ENCODE data around the gene FRMPD2.

FRMPD2 gene, protein sequence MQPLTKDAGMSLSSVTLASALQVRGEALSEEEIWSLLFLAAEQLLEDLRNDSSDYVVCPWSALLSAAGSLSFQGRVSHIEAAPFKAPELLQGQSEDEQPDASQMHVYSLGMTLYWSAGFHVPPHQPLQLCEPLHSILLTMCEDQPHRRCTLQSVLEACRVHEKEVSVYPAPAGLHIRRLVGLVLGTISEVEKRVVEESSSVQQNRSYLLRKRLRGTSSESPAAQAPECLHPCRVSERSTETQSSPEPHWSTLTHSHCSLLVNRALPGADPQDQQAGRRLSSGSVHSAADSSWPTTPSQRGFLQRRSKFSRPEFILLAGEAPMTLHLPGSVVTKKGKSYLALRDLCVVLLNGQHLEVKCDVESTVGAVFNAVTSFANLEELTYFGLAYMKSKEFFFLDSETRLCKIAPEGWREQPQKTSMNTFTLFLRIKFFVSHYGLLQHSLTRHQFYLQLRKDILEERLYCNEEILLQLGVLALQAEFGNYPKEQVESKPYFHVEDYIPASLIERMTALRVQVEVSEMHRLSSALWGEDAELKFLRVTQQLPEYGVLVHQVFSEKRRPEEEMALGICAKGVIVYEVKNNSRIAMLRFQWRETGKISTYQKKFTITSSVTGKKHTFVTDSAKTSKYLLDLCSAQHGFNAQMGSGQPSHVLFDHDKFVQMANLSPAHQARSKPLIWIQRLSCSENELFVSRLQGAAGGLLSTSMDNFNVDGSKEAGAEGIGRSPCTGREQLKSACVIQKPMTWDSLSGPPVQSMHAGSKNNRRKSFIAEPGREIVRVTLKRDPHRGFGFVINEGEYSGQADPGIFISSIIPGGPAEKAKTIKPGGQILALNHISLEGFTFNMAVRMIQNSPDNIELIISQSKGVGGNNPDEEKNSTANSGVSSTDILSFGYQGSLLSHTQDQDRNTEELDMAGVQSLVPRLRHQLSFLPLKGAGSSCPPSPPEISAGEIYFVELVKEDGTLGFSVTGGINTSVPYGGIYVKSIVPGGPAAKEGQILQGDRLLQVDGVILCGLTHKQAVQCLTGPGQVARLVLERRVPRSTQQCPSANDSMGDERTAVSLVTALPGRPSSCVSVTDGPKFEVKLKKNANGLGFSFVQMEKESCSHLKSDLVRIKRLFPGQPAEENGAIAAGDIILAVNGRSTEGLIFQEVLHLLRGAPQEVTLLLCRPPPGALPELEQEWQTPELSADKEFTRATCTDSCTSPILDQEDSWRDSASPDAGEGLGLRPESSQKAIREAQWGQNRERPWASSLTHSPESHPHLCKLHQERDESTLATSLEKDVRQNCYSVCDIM (N-terminal part only)

DNA sequence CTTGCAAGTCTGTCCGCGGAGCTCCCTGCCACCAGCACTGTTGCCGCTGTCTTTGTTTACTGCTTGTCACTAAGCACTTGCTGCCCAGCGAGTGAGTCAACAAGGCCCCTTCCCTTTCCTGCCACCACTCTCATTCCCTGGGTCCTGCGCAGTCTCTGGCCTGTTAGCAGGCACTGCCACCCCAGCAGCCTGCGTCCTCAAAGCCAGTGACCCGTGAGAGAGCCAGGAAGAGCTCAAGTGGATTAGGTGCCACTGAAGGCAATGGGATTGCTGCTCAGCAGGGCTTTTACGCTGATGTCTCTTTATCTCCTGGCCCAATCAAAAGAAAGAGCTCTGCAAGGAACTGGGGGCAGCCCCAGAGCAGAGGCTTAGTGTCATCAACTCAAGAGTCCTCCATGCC is at the start of gene FRMPD2:
FRMPD2 (minus strand) TSS at position 61 of the 400 bp plus-strand sequence. CDS start 129 bp downstream, outside the sequence.
- no peaks in the 10 kb centered on the region for H4K20me1 ChIP-seq (ENCODE audit: insufficient read depth, low read length)
- no peaks in the 10 kb centered on the region for H3K36me3 ChIP-seq (ENCODE audit: insufficient read depth, low read length)
- no peaks in the 10 kb centered on the region for H3F3A ChIP-seq (ENCODE audit: insufficient read depth, low read length)
- no peak within 1 kb of the TSS for H3K4me2 ChIP-seq (ENCODE audit: low read length)
- no peaks in the 10 kb centered on the region for H3K79me2 ChIP-seq (ENCODE audit: insufficient read depth, low read length)
- no peaks in the 10 kb centered on the region for H3K27me3 ChIP-seq (ENCODE audit: insufficient read depth, low read length)
- no peak for TF ChIP-seq EZH2 (IDR thresholded peaks at IDR 0.05; ENCODE audit: borderline replicate concordance, low read length)
- TF ChIP-seq, protein P1, sequence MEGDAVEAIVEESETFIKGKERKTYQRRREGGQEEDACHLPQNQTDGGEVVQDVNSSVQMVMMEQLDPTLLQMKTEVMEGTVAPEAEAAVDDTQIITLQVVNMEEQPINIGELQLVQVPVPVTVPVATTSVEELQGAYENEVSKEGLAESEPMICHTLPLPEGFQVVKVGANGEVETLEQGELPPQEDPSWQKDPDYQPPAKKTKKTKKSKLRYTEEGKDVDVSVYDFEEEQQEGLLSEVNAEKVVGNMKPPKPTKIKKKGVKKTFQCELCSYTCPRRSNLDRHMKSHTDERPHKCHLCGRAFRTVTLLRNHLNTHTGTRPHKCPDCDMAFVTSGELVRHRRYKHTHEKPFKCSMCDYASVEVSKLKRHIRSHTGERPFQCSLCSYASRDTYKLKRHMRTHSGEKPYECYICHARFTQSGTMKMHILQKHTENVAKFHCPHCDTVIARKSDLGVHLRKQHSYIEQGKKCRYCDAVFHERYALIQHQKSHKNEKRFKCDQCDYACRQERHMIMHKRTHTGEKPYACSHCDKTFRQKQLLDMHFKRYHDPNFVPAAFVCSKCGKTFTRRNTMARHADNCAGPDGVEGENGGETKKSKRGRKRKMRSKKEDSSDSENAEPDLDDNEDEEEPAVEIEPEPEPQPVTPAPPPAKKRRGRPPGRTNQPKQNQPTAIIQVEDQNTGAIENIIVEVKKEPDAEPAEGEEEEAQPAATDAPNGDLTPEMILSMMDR (IDR thresholded peaks at IDR 0.05; ENCODE audit: low read length) = no peak
- H3K9me2 ChIP-seq (ENCODE audit: low read depth, low read length) = no peaks in the 10 kb centered on the region
- H3K27ac ChIP-seq (ENCODE audit: low read depth, low read length, poor library complexity, severe bottlenecking) = no peak within 1 kb of the TSS
- no peaks in the 10 kb centered on the region for H3K9me3 ChIP-seq (ENCODE audit: low read length)
- H2AFZ ChIP-seq (ENCODE audit: low read length) = no peak within 1 kb of the TSS
- no peaks in the 10 kb centered on the region for H3K4me1 ChIP-seq (ENCODE audit: insufficient read depth, low read length, severe bottlenecking)
- H3K9ac ChIP-seq (ENCODE audit: low read length) = no peak within 1 kb of the TSS
- no peak within 1 kb of the TSS for H3K4me3 ChIP-seq (ENCODE audit: low read depth, low read length, poor library complexity, severe bottlenecking)

DNA sequence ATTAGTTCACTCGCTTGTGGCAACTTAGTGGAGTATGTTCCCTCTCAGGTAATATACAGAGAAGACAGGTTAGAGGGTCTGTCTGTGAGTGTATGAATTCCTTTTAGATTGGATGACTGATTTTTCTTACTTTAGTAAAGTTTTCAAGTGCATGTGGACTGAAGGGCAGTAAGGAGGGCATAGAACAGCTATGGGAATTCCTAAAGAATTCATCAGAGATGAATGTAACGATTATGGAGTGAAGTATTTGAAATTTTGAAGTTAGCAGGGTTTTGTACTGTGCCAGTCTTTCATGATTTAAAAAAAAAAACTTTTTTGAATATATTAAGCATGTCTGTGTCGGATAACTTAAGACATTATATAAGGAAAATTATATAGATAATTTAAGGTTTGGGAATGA is 47.5 kb upstream of the FRMPD2 start:
- Histone ChIP-seq H3F3A (ENCODE audit: insufficient read depth, low read length) (no peaks in the 10 kb centered on the region), H4K20me1 (ENCODE audit: insufficient read depth, low read length) (no peaks in the 10 kb centered on the region), H3K9ac (ENCODE audit: low read length) (no peak overlapping the region), H3K27ac (ENCODE audit: low read depth, low read length, poor library complexity, severe bottlenecking) (no peak overlapping the region), H3K36me3 (ENCODE audit: insufficient read depth, low read length) (no peaks in the 10 kb centered on the region), H3K27me3 (ENCODE audit: insufficient read depth, low read length) (no peaks in the 10 kb centered on the region), H2AFZ (ENCODE audit: low read length) (no peak overlapping the region), H3K9me3 (ENCODE audit: low read length) (no peaks in the 10 kb centered on the region), H3K9me2 (ENCODE audit: low read depth, low read length) (no peaks in the 10 kb centered on the region), H3K4me2 (ENCODE audit: low read length) (no peak overlapping the region), H3K79me2 (ENCODE audit: insufficient read depth, low read length) (no peaks in the 10 kb centered on the region), H3K4me1 (ENCODE audit: insufficient read depth, low read length, severe bottlenecking) (no peaks in the 10 kb centered on the region), H3K4me3 (ENCODE audit: low read depth, low read length, poor library complexity, severe bottlenecking) (no peak overlapping the region)
- TF ChIP-seq, protein P1 (IDR thresholded peaks at IDR 0.05; ENCODE audit: low read length) = no peak
- no peak for TF ChIP-seq EZH2 (IDR thresholded peaks at IDR 0.05; ENCODE audit: borderline replicate concordance, low read length)

DNA sequence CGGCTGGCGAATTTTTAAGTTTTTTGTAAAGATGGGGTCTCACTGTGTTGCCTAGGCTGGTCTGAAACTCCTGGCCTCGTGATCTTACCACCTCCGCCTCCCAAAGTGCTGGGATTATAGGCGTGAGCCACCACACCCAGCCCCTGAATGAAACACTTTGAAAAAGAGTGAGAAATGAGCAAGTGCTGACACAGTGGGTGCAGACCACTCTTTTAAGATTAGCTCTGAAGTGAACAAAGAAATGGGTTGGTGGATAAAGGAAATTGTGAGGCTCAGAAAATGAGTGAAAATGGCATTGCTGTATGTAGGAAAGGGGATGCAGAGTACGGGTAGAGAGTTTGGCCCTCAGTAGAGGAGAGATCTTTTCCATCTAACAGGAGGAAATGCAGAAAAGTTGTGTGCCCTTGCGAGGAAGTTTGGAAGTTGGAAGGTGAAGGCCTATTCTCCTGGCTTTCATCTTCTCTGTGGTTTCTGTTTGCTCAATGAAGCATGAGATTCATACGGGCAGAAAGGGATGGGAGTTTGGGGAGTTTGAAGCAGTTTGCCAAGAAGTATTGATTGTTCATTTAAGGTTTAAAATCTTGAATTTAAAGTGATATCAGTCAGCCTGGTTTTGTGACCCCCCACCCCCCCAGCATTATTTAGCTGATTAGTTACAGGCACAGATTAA is 43.0 kb upstream of the FRMPD2 start:
- no peaks in the 10 kb centered on the region for H3K79me2 ChIP-seq (ENCODE audit: insufficient read depth, low read length)
- no peaks in the 10 kb centered on the region for H4K20me1 ChIP-seq (ENCODE audit: insufficient read depth, low read length)
- H3K36me3 ChIP-seq (ENCODE audit: insufficient read depth, low read length) = no peaks in the 10 kb centered on the region

More for the DNA sequence above, 43.0 kb upstream of the FRMPD2 start:
- H3F3A ChIP-seq (ENCODE audit: insufficient read depth, low read length) = no peaks in the 10 kb centered on the region
- H3K27me3 ChIP-seq (ENCODE audit: insufficient read depth, low read length) = no peaks in the 10 kb centered on the region
- no peak overlapping the region for H2AFZ ChIP-seq (ENCODE audit: low read length)
- H3K9me2 ChIP-seq (ENCODE audit: low read depth, low read length) = no peaks in the 10 kb centered on the region
- no peaks in the 10 kb centered on the region for H3K9me3 ChIP-seq (ENCODE audit: low read length)
- no peaks in the 10 kb centered on the region for H3K4me1 ChIP-seq (ENCODE audit: insufficient read depth, low read length, severe bottlenecking)
- no peak overlapping the region for H3K4me2 ChIP-seq (ENCODE audit: low read length)
- no peak overlapping the region for H3K27ac ChIP-seq (ENCODE audit: low read depth, low read length, poor library complexity, severe bottlenecking)
- no peak overlapping the region for H3K4me3 ChIP-seq (ENCODE audit: low read depth, low read length, poor library complexity, severe bottlenecking)
- TF ChIP-seq, protein P1 (IDR thresholded peaks at IDR 0.05; ENCODE audit: low read length) = no peak
- no peak for TF ChIP-seq EZH2 (IDR thresholded peaks at IDR 0.05; ENCODE audit: borderline replicate concordance, low read length)
- no peak overlapping the region for H3K9ac ChIP-seq (ENCODE audit: low read length)
